NCI-H748 treated with DMSO at 0.1 percent for 48 hours (cell line): ENCODE measurements around the gene CCDC187.

Experiments used
- DNase-seq: peaks from one replicate; lab custom pipeline; 2025; lab: John Stamatoyannopoulos, UW

CCDC187 gene

DNA sequence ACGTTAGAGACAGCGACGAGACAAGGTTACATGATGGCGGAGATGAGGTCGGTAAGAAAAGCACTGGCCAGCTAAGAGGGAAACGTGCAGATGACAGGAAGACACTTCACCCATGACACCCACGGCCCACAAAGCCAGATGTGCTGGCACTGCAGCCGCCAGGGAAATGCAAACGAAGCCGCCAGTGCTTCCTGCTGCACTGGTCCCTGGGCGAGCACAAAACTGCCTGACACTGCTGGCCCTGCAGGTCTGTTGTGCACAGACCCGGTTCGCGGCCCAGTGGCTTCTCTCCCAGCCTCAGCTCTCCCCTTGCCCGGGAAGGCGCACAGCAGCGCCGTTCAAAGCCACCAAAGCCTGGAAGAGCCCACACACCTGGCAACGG lies 78.5 kb downstream of the CCDC187 start:
- DNase-seq = no peak

DNA sequence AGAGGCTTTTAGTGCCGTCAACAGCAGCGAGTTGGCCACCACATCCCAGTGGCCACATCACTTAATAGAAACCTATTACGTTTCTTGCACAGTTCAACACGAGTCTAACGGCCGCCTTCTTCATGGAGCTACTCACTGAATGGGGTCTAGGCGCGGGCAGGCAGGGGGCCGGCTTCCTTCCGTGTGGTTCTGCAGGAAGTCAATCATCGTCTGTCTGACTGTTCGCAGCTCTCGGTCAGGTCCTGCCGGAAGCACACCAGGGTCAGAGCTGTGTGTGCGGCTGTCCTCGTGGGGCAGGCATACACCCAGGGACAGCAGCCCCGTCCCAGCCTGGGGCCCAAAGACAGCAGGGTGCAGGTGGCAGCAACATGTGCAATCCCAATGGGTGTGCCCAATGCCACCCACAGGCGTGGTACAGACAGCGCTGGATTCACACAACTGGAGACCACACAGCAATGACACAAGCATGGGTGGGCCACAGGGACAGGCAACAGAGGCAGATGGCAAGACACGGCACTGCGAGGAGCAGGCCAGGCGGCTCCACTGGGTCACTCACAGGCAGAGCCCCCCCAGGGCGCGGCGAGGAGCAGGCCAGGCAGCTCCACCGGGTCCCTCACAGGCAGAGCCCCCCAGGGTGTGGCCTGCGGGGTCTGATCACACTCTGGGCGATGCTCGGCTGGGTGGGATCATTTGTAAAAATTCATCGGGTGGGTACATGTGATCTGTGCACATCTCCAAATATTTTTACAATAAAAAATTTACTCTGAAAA lies 79.8 kb downstream of the CCDC187 start:
- DNase-seq = no peak

DNA sequence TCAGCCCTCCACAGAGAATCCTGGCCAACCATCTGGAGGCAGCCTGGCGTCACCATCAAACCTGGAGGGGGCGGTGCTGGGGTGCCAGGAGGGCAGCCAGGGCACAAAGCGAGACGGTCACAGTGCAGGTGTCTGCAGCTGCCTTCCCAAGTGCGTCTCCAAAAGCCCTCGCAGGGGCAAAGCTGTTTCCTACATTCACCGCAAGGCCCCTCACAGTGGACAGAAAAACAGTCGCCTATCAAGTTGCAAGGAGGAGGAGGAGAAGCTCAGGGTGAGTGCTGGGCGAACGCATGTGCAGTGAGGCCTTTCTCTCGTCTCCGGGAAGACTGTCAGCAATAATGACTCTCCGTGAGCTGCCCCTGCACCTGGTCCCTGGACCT lies 81.0 kb downstream of the CCDC187 start:
- no peak for DNase-seq

DNA sequence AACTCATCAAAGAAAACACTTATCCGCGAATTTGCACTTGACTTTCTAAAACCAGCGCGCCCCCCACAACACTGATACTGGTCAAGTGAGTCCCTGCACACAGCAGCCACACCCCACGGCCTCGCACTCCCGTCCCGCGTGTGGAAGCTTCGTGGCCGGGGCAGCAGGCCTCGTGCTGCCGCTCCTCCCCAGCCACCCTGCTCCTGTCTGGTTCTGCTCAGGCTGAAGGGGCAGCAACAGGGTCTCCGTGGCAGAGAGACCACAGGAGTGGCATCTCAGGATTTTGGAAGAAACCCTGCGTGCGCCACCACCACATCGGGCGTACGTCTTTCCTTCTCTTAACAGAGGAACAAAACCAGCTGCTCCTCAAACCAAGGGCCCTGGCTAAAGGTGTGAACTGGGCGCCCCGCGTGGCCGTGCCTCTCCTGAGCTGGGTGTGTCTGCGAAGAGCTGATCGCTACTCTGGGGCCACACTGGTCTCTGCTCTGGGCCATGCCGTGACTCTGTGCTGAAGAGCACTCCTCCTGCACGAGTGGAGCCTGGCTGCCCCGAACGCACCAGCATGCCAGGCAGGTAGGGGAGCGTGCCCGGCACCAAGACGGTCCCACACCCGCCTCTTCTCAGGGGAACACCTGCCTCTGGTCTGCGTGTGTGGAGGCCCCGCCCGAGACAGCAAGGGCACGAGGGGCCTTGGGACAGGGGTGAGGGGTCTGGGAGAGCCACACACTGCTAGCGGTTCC lies 81.6 kb downstream of the CCDC187 start:
- no peak for DNase-seq

DNA sequence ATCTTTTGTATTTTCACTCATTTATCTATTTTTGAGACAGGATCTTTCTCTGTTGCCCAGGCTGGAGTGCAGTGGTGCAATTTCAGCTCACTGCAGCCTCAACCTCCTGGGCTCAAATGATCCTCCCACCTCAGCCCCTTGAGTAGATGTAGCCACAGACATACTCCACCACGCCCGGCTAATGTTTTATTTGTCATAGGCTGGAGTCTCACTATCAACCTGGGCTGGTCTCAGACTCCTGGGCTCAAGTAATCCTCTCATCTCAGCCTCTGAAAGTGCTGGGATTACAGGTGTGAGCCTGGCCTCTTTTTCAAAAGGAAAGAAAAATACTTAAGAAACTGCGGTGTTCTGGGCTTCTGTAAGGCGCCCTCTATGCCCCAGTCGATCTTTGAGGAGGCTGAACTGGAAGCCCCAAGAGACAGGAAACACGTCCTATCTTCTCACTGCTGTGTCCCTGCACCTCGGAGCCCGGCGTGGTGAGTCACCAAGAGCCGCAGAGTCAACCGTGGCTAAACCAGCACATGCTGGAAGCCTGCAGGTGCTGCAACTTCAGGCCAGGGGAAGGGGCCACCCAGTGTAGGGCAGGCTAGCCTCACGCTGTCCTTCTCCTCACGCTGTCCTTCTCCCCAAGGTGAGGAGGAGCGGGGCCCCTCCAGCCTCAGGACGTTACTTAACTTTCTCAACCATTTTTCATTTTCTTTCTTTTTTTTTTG lies 83.7 kb downstream of the CCDC187 start:
- no peak for DNase-seq

DNA sequence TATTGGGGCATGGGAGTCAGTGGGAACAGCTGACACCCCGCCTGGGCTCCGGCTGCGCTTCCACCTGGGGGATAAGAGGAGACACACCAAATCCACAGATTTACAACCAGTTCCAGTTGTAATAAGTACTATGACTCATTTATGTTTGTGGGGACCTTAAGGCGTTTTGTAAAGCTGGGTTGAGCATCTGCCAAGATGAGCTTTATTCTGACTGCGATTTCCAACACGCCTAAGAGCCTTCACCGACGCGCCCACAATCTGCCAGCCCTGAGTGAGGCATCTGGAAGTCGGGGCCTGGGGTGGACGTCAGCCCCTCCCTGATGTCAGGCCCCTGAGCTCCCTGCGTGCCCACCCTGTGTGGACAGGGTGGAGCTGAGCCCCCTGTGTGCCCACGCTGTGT lies 84.6 kb downstream of the CCDC187 start:
- DNase-seq = no peak

DNA sequence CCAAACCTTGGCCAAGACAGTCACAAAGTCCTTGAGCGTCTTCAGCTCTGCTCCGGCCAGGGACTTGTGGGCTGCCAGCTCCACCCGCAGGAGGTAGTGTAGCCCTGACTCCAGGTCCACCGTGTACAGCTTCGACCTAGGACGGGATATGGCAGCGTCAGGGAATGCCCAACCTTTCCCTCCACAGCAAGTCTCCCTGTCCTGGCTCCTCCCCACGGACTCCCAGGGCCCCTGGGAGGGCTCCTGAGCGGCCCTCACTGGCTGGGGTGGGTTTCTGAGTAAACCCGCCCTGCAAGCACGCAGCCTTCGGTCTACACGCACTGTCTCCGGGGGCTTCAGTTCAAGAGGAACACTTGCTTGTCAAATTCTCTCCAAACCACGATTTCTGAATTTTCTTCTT lies 85.2 kb downstream of the CCDC187 start:
- no peak for DNase-seq

DNA sequence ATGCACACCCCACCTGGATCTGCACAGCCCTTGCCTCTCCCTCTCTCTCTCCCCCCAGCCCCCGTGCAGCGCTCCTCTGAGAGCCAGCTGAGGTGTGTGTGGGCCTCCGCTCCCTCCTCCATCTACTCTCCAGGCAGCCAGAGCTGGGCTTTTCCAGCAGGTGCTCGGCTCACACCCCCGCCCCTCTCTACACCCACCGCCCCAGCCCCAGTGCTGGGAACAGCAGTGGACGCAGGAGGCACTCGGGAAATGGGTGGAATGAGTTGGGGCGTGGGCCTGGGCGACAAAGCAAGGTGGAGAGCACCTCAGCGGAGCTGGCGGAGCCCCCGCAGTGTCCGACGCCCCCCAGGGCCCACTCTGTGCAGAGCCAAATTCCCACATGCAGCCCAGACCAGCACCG lies 85.6 kb downstream of the CCDC187 start:
- no peak for DNase-seq

DNA sequence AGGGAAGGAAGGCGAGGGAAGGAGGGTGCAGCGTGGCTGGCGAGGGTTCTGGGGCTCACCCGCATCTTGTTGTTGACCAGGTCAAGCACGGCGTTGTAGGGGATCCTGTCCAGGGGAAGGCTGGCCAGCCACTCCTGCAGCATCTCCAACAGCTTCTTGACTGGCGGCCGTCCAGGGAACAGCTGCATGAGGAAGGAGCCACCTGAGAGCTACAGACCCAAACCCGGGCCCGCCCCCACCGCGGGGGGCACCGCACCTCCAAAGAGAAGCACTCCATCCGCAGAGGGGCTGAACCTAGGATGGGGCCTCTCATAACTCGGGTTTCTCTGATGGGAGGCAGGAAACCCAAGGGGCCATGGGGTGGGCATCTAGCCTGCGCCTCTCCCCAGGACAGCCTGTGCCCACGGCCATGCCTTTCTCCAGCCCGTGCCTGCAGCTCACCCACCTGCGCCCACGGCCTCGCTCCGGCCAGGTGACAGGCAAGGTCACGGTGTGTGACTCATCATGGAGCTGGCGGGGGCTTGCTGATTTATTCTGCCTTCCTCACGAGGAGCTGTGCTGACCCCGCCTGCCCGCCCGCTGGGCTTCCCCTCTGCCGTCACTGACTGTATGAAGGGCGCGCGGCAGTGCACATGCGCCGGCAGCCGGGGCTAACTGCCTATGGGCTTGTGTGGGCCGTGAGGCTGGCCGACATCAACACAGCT lies 87.2 kb downstream of the CCDC187 start:
- no peak for DNase-seq

DNA sequence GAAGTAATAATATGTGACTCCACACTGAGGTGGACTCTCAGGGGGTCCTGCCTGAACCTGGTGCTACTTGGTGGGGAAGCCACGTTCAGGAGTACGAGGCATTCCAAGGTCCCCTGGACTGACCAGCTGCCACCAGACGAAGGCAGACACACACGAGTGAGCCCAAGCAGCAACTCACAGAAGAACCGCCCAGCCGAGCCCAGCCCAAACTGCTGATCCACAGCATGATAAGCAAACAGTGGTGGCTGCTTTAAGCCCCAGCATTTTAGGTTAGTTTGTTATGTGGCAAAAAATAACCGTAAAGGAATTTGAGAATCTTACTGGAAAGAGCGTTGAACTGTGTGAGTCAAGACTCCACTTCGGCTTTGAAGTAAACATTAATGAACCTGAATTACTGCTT lies 90.2 kb downstream of the CCDC187 start:
- no peak for DNase-seq

DNA sequence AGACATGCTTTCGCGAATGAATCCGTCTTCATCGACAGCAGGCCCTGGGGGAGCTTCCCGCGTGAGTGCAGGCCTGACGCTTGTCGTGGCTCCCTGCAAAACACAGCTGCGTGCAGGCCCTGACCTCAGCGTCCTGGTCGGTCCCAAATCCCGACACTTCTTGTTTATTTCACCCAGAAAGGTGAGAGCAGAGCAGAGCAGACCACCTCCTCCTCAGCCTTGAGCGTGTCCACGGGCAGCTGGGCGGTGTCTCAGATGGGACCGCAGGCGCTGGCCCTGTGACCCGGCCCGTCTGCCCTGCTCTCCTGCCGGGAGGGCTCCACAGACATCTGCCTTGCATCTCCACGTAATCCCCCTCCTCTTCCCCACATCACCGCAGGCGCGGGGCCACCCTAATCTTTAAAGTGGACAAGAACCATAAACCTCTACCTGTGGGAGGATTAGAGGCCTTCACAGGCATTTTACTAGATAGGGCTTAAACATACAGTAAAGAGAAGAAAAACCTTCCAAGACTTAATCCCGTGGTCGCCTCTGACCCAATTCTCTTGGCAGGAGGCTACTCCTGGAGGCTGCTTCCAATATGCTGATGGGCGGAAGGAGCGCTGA lies 91.4 kb downstream of the CCDC187 start:
- no peak for DNase-seq

DNA sequence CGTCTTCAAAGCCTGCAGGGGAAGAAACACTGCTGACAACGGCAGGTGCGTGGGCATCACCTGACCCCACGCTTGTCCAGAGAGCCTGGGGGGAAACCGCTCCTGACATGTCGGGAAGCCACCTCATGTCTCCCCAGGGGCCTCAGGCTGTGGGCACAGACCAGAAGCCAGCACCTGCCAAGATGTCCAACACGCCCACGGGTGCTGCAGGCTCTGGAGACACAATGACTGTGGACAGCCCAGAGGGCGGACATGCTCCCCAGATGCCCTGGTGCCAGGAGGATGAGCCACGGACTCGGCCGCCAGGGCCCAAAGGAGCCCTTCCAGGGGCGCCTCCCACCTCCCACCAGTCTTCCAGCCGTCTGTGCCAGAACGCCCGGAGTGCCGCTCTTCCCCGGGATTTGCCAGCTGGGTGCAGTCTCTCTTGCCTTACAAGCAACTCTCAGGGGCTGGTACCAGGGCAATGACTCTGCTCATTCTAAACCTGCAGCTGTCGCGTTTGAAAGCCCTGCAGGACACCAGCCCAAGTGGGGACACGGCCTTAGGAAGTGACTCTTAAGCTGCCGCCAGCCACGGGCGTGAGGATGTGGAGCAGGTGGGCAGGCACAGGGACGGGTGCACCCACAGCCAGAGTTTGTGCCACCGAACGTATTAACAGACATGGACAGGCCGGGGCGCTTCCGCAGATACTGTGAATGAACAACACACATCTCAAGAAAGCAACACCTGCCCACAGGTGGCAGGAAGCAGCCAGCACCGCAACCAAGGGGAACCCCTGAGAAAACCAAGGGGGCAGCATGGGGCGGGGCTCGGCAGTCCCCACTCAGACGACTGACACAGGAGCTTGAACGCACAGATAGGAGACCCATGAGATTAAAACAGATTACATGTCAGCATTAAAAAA lies 92.2 kb downstream of the CCDC187 start:
- no peak for DNase-seq

DNA sequence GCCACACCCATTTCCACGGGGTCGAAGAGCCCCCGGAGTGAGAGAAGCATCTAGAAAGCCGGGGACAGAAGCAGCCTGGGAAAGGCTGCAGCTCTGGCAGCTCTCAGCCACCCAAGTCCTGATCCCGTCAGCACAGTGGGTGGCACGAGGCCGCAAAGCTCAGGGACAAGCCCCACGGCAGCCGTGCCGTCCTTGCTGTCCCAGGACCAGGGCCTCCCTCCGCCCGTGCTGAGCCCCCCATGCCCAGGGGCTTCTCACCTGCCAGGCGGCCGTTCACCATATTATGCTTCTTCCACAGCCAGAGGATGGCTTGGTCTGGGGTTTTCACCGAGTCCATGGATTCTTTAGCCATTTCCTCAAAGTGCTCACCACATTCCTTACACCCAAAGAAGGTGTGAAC lies 92.9 kb downstream of the CCDC187 start:
- DNase-seq = no peak

DNA sequence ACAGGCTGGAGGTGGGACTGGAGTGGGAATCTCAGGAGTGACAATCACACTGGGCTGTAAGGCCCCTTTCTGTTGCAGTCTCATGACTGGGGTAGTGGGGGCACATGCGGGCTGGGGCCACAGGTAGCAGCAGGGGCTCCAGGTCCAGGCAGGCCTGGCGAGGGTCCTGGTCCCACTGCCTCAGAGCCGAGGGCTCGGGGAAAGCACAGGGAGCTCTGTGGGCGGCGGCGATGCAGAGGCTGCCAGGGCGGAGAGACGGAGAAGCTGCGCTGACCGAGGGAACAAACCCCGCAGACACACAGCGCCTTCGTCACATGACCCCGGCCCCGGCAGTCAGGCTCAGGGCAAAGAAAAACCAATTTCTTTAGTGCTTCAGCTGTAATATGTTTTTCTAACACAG lies 93.6 kb downstream of the CCDC187 start:
- DNase-seq = no peak

DNA sequence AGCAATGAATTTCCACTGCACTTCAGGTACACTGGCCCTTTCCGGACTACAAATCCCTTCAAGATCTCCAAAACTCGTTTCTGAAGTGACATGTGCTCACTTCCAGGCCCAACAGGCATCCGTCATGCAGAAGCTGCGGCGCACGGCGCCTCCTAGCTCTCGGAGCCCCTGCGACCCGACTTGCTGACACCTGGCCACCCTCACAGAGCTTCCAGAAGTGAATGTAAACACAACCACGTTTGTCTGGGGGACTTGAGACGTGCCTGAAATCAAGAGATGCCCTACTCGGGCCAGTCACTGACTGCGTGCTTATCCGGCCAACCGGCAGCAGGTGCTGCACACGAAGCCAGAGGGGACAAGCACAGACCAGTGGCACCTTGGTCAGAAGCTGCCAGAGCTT lies 94.1 kb downstream of the CCDC187 start:
- DNase-seq = no peak

DNA sequence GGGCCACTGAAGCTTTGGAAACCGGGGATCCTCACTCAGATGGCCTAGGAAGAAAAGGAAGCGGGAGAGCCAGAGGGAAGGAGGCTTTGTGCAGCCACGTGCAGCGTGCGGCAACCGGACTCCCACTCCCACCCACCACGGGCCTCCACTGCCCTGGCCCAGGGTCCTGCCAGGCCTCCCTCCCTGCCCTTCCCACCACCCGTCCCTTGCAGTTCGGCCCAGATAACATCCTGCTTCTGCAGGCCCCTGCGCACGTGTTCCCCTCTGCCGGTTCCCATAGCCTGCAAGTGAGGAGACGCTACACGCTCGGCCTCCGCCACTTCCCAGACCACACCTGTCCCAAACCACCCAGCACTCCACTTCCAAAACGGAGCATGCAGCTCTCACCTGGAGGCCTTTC lies 94.7 kb downstream of the CCDC187 start:
- DNase-seq = no peak

DNA sequence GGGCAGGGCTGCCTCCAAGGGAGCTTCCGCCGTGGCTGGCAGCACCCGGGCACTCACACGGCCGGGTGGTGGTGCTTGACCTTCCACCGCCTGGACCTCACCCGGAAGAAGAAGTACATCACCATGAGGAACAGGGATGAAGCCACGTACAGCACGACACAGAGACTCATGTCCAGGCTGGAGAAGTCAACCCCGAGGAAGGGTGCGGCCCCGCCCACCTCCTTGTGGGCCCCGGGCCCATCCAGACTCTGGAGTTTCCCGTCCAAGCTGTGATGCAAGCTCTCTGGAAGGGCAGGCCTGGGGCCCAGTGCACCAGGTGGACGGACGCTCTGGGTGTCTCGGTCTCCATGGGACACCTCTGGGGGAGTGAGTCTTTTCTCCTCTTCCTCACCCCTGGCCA lies 95.2 kb downstream of the CCDC187 start:
- DNase-seq = no peak

DNA sequence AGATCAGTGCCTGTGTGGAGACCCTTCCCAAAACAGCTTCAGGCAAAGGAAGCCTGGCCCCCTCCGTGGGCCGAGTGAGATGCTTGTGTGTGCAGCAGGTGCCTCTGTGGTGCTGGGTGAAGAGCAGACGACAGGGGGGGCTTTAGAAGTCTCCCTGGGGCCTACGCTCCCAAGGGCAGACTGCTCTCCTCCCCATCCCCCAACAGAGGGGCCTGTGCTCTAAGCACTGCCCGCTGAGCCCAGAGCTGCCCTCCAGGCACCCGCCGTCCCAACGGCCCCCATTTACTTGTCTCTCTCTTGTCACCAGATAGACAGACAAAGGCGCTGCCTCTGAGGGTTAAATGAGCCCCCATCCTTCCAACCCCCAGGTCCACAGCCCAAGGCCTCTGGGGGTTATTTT lies 96.3 kb downstream of the CCDC187 start:
- DNase-seq = no peak

DNA sequence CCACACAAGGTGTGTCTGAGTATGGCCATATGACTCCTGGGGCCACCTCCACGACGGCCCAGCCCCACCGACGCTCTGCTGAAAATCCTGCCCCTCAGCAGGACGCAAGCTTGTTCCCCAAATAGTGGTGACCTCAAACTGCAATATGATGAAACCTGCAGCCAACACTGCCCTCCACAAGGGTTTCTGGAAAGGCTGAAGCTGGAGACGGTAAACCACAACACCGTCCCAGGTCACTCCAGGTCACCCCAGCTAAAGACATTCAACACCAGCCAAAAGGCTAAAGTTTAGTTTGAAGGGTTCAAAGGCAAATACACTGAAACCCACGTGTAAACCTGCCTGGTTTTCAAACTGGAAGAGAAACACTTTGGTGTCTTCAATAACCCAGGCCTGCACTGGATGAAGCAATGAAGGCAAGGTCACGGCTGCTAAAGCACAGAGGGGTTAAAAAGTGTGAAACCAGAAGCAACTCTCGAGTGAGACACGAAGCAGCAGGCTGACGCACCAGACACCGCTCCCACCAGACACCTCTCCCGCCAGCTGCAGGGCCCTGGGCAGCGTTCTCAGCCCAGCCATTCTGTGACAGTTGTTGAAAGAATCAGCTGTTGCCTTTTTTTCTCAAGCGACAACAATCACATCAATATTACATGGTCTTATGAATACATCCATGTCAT lies 97.2 kb downstream of the CCDC187 start:
- DNase-seq = no peak

DNA sequence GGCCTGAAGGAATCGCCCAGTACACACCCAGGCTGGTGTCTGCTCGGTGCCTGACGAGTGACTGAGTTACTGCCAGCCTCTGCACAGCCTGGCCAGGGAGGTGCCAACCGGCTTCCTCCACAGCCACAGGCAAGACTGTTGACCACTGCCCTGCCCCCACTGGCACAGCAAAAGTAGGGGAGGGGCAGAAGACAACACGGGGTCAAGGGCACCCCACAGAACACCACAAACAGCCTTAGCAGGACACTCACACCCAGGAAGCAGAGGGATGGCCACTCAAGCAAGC lies 98.2 kb downstream of the CCDC187 start:
- no peak for DNase-seq
